ENCODE measurements around the gene PPIF. TPM values are rescaled to one million over a fixed set of nuclear protein-coding genes. Genes with fewer than 3 reads are reported as not detected.

PPIF gene
- total RNA-seq, 2 experiments from 2014 or later, result 94.1 to 95.6 TPM

DNA sequence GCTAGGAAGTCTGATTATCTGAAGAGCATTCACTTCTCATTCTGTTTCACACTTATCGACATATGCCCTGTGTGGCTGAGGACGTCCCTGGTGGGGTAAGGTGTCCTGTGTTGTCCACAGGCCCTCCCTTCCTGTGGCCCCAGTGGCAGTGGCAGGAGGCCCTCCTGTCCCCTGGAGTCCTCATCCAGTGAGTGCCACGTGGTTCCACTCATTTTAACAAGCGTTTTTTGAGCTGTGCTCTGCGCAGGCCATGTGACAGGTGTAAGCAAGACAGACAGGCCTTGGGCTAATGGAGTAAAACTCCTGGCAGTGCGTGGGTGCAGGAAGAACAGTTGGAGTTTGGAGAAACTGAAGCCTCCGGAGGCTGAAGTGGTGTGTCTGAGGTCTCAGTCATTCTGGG lies 39.3 kb upstream of the PPIF start:
- H3K9me3 Mint-ChIP-seq, result no peaks in the 10 kb centered on the region
- CTCF ChIA-PET, result interaction anchor here (0.5 kb wide), 1 partner anchor 67 kb away, joined by 3 read pairs; no protein-coding TSS in a partner anchor

DNA sequence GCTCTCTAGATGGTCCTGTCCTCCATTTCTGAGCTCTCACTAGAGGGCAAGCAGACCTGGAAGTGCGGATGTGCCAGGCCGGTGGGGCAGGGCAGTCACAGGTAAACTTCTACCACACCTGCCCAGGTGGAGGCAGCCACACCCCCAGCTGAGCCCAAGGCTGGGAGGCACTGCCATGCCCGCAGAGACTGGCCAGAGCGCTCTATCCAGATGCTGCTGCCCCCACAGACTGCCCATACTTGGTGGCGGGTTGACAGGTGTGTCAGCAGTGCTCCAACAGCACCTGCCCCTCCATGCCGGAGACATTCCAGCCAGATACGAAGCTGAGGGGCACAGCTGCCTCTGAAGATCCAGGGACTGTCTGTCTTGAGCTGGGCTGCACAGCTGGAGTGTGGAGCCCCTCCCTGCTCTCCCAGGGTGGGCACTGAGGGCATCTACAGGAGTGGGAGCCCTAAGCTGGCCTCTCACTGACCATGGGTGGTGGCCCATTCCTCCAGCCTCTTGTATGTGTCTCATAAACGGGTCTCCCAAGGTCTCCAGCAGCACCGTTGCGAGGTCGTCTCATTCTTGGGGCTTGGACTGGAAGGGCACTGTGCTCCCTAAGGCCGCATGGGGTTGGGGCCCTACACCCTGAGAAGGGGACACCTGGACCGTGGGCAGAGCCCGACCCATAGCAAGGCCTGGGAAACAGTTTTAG lies 38.2 kb upstream of the PPIF start:
- no peak overlapping the region for H3K27ac Mint-ChIP-seq
- DNase-seq, result no peak
- intact Hi-C loops (cut with micrococcal nuclease), result no loop called here
- H3K9me3 Mint-ChIP-seq, result no peaks in the 10 kb centered on the region
- H3K36me3 Mint-ChIP-seq (ENCODE audit: low read depth), result peaks cover 29% of the 10 kb centered on the region
- no peaks in the 10 kb centered on the region for H3K27me3 Mint-ChIP-seq (ENCODE audit: low read depth)
- H3K4me1 Mint-ChIP-seq (ENCODE audit: low read depth), result no peaks in the 10 kb centered on the region
- no peak overlapping the region for H3K4me3 Mint-ChIP-seq
- CTCF ChIA-PET, result no interaction called here

More for the DNA sequence above, 39.3 kb upstream of the PPIF start:
- intact Hi-C loops (cut with micrococcal nuclease), result no loop called here
- Mint-ChIP-seq H3K4me1 (ENCODE audit: low read depth) (no peaks in the 10 kb centered on the region), H3K27me3 (ENCODE audit: low read depth) (no peaks in the 10 kb centered on the region), H3K27ac (no peak overlapping the region), H3K4me3 (no peak overlapping the region), H3K36me3 (ENCODE audit: low read depth) (peaks cover 26% of the 10 kb centered on the region)
- no peak for DNase-seq

DNA sequence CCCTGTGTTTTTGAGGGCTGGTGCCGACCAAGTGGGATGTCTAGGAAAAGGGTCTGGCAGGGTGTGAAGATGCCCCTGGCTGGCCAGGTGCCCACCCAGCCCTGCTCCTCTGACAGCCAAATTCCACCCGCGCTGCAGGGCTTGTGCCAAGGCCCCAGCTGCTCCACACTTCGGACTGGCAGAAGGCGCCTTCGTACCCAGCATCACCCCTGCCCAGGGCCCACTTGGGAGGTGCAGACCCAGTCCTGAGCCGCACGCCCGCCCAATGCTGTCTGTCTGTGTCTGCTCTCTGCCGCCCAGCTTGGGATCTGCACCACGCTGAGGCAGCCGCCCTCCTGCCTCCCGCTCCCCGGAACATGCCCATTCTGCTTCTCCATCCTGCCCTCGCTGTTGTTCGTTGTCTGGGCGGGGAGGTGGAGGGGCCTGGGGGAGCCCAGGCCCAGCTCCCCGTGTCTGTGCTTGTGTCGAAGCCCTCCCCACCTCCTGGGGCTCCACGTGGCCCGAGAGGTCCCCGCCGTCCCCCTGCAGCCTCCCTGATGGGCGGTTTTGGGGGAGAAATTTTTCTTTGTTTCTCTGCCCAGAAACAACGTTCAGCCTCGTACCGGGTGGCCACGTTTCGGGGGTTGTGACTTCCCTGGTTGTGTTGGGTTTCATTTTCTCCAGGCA lies 36.9 kb upstream of the PPIF start:
- H3K27me3 Mint-ChIP-seq (ENCODE audit: low read depth), result no peaks in the 10 kb centered on the region
- H3K4me3 Mint-ChIP-seq, result no peak overlapping the region
- H3K36me3 Mint-ChIP-seq (ENCODE audit: low read depth), result peaks cover 23% of the 10 kb centered on the region
- no peak for DNase-seq
- H3K4me1 Mint-ChIP-seq (ENCODE audit: low read depth), result no peaks in the 10 kb centered on the region
- no peaks in the 10 kb centered on the region for H3K9me3 Mint-ChIP-seq
- intact Hi-C loops (cut with micrococcal nuclease), result no loop called here
- no peak overlapping the region for H3K27ac Mint-ChIP-seq
- CTCF ChIA-PET, result no interaction called here

DNA sequence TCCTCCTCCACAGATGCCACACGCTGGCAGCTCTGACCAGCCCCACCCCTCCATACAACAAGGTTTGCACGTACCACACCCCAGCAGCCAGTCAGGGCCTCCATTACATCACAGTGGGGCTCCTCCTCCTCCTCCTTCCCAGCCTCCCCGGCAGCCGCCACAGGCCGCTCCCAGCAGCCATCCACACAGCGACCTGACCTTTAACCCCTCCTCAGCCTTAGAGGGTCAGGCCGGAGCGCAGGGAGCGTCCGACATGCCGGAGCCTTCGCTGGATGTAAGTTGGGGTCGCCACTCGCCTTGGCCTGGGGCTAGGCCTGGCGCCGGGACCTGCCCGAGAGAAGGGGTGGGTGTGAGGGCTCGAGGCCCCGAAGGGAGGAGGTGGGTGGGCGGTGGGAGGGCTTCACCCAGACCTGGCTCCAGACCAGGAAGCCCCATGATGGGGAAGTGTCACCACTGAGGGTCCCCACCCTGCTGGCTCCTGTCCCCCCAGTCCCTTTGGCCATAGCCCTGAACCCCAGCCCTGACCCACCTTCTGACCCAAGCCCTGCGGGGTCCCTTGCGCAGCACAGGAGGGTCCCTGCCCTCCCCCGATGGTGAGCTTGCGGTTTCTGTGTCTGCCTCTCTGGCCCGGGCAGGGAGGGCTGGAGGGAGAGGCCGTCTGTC lies 36.2 kb upstream of the PPIF start:
- H3K4me1 Mint-ChIP-seq (ENCODE audit: low read depth), result peaks cover 5% of the 10 kb centered on the region
- no peaks in the 10 kb centered on the region for H3K27me3 Mint-ChIP-seq (ENCODE audit: low read depth)
- intact Hi-C loops (cut with micrococcal nuclease), result no loop called here
- peaks cover 19% of the 10 kb centered on the region for H3K36me3 Mint-ChIP-seq (ENCODE audit: low read depth)
- H3K4me3 Mint-ChIP-seq, result no peak overlapping the region
- H3K9me3 Mint-ChIP-seq, result no peaks in the 10 kb centered on the region
- no peak for DNase-seq
- no peak overlapping the region for H3K27ac Mint-ChIP-seq
- CTCF ChIA-PET, result interaction anchor here (0.6 kb wide), 1 partner anchor 144 kb away, joined by 3 read pairs; no protein-coding TSS in a partner anchor

DNA sequence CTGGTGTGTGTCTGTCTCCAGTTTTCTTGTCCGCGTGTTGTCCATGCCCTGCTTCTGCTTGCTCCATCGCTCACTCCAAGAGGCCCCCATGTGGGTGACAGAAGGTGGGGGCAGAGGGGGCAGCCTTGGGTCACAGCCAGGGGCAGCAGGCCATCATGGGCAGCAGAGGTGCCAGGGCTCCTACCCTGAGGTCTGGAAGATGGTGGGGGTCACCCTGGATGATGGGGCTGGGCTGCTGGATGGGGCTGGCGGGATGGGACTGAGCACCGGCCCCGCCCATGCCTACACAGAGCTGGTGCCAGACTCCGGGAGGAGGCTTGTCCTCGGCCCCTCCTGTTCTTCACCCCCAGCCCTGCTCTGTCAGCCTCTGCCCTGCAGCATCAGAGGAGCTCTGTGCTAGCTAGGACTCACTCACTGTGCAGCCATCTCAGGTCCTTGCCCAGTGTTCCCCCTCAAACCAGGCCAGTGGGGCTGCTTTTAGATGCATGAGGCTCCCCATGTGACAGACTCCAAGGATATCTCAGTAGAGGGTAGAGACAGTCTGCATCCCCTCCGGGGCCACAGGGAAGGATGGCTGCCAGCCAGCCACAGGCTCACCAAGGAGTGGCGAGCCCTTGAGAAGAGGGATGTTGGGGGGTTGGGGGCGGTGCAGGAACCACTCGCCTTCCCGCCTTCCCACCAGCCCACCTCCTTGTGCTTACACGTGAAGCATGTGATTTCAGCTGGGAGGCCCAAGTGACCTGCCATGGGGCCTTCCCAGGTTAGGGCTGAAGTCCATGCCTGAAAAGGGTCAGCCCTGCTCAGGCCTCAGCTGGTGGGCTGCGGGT lies 35.5 kb upstream of the PPIF start:
- no peaks in the 10 kb centered on the region for H3K27me3 Mint-ChIP-seq (ENCODE audit: low read depth)
- peaks cover 10% of the 10 kb centered on the region for H3K4me1 Mint-ChIP-seq (ENCODE audit: low read depth)
- CTCF ChIA-PET, result interaction anchor here (0.6 kb wide), 2 partner anchors 143 to 333 kb away, joined by 3 read pairs; no protein-coding TSS in a partner anchor
- DNase-seq, result no peak
- intact Hi-C loops (cut with micrococcal nuclease), result no loop called here
- peaks cover 16% of the 10 kb centered on the region for H3K36me3 Mint-ChIP-seq (ENCODE audit: low read depth)
- H3K27ac Mint-ChIP-seq, result no peak overlapping the region
- H3K4me3 Mint-ChIP-seq, result no peak overlapping the region
- no peaks in the 10 kb centered on the region for H3K9me3 Mint-ChIP-seq

DNA sequence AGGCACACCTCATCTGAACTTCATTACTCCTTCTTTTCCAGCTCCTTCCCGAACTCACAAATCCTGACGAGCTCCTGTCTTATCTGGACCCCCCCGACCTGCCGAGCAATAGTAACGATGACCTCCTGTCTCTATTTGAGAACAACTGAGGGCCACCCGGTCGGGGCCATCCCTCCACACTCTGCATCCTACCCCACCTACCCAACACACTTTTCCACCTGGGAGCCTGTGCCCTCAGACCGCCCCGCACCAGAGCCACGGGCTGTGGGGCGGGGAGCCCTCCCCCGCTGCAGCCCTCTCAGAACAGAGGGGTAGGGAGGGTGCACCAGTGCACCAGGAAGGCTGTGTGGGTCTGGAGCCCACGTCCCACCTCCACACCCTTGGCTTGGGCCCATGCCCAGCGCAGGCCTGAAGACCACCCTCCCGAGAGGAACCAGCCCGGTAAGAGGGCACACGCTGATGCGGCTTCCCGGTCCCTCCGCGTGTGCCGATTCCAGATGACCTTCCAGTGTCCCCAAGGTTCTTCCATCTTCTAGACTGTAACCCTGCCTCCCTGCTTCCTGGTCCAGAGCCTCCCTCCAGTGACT lies 34.6 kb upstream of the PPIF start:
- Mint-ChIP-seq H3K27me3 (ENCODE audit: low read depth) (peaks cover 2% of the 10 kb centered on the region), H3K9me3 (no peaks in the 10 kb centered on the region), H3K27ac (no peak overlapping the region), H3K4me1 (ENCODE audit: low read depth) (peaks cover 19% of the 10 kb centered on the region), H3K36me3 (ENCODE audit: low read depth) (peaks cover 16% of the 10 kb centered on the region), H3K4me3 (no peak overlapping the region)
- CTCF ChIA-PET, result no interaction called here
- intact Hi-C loops (cut with micrococcal nuclease), result no loop called here
- DNase-seq, result no peak

DNA sequence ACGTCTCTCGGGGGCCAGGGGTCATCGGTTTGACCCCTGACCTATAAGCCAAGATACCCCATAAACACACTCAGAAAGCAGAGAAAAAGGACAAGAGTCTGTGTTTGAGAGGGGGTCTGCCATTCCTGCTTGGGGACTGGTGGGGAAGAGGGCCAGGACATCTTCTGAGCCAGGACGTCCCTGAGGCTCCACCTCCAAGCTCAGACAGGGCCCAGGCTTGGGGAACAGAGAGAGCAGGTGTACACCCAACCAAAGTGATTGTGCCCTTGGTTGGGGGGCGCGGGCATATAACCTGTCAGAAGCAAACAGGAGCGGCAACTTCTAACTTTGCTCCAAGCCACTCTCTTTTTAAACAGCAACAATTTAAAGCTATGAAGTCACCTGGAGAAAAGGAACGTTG lies 33.9 kb upstream of the PPIF start:
- Mint-ChIP-seq H3K4me1 (ENCODE audit: low read depth) (peaks cover 26% of the 10 kb centered on the region), H3K27ac (no peak overlapping the region), H3K36me3 (ENCODE audit: low read depth) (peaks cover 11% of the 10 kb centered on the region), H3K27me3 (ENCODE audit: low read depth) (peaks cover 2% of the 10 kb centered on the region), H3K4me3 (no peak overlapping the region), H3K9me3 (no peaks in the 10 kb centered on the region)
- intact Hi-C loops (cut with micrococcal nuclease), result no loop called here
- CTCF ChIA-PET, result no interaction called here
- no peak for DNase-seq

DNA sequence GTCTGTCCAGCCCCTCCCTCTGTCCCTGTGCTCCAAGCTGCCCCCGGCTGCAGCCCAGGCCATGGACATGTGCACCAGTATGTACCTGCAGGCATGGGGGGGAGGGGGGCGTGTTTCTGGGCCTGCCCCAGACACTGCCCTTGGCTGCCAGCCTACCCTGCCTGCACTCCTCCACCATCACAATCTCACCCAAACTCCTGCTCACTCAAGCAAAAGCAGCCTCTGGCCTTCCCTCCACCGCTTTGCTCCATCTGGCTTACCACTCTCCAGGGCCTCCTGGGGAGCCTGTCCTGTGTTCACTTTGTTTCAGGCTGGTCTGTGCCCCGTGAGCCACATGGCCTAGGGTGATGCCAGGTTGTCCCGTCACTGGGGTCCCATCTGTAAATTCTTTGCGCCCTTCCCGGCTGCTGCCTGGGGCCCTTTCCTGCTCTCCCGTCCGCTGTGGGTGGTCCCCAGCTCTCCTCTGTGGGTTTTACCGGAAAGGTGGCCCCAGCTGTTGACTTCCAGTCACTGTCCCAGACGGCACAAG lies 33.3 kb upstream of the PPIF start:
- Mint-ChIP-seq H3K4me3 (no peak overlapping the region), H3K4me1 (ENCODE audit: low read depth) (peaks cover 32% of the 10 kb centered on the region), H3K36me3 (ENCODE audit: low read depth) (peaks cover 12% of the 10 kb centered on the region), H3K27ac (no peak overlapping the region), H3K9me3 (peaks cover 4% of the 10 kb centered on the region), H3K27me3 (ENCODE audit: low read depth) (peaks cover 2% of the 10 kb centered on the region)
- CTCF ChIA-PET, result no interaction called here
- intact Hi-C loops (cut with micrococcal nuclease), result no loop called here
- DNase-seq, result no peak

DNA sequence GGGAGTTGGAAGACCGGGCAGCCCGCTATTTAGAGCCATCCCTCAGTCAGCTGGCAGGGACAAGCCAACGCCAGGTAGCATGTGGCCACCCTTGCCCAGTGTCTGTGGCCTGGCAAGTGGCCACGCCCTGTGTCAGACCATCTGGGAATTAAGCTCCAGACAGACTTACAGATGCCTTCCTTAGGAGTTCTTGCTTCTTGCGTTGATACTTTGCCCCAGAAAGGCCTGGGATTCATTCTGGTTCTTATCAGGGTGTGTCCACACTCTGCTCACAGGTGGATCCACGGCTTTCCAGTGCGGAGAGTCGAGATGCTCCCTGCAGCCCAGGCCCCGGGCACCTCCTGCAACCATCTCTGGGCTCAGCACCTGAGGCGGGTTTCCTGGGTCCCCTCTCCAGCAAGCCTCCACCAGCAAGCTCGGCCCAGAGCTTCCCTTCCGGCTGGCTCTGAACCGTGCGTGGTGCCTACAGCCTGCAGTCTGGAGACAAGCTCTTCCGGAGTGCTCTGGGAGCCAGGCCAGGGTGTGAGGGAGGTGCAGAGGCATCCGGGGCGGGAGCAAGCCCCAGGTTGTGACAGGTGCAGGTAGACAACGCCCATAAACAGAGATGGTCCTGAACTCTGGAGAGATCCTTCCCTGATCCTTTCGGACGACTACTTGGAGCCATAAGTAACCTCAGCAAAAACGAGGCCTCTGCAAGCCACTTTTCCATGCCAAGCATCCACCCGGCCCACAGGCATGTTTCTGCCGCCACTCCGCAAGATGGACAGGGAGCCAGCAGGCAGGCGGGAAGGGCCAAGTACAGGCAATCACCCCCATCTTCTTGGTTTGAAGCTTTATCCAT lies 32.3 kb upstream of the PPIF start:
- Mint-ChIP-seq H3K27ac (no peak overlapping the region), H3K27me3 (ENCODE audit: low read depth) (peaks cover 2% of the 10 kb centered on the region), H3K36me3 (ENCODE audit: low read depth) (peaks cover 10% of the 10 kb centered on the region), H3K9me3 (peaks cover 11% of the 10 kb centered on the region), H3K4me3 (no peak overlapping the region), H3K4me1 (ENCODE audit: low read depth) (peaks cover 41% of the 10 kb centered on the region)
- intact Hi-C loops (cut with micrococcal nuclease), result no loop called here
- CTCF ChIA-PET, result interaction anchor here (0.7 to 2.5 kb wide), 4 partner anchors 19 to 1475 kb away, joined by 3 to 15 read pairs (median 6); partner anchors contain the start of gene PPIF
- no peak for DNase-seq

DNA sequence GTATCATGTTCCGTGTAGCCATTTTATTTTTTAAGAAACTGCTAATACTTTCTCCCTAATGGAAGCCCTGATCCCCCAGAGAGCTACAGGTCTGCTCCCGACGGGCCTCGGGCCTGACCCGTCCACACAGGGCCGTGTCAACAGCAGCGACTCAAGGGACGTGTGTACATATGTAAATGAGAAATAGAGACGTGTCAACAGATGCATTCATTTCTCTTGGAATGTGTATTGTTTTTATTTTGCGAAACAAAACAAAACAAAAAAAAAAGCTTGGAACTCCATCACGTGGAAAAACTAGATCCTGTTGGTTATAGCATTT lies 31.7 kb upstream of the PPIF start:
- CTCF ChIA-PET, result interaction anchor here (0.7 to 2.5 kb wide), 6 partner anchors 16 to 1475 kb away, joined by 3 to 15 read pairs (median 6); partner anchors contain the start of gene PPIF
- intact Hi-C loops (cut with micrococcal nuclease), result no loop called here
- Mint-ChIP-seq H3K27me3 (ENCODE audit: low read depth) (peaks cover 2% of the 10 kb centered on the region), H3K36me3 (ENCODE audit: low read depth) (peaks cover 10% of the 10 kb centered on the region), H3K4me1 (ENCODE audit: low read depth) (peaks cover 47% of the 10 kb centered on the region), H3K4me3 (no peak overlapping the region), H3K9me3 (peaks cover 11% of the 10 kb centered on the region), H3K27ac (no peak overlapping the region)
- no peak for DNase-seq

Data from activated naive CD4-positive, alpha-beta T cell treated with anti-CD3 and anti-CD28 coated beads for 36 hours (primary cell).